ENCODE measurements around the gene PARN. TPM values are rescaled to one million over a fixed set of nuclear protein-coding genes. Genes with fewer than 3 reads are reported as not detected.

The PARN gene
- polyA plus RNA-seq, 1 experiment = 18.5 TPM

- no peak for TF ChIP-seq CTCF (IDR thresholded peaks at IDR 0.05; ENCODE audit: insufficient read depth, low read depth, low read length)
- Histone ChIP-seq H3K27me3 (ENCODE audit: control insufficient read depth, insufficient read depth, low read length) (no peaks in the 10 kb centered on the region), H3K36me3 (ENCODE audit: control insufficient read depth, insufficient read depth, low read length) (peaks cover 3% of the 10 kb centered on the region), H3K4me3 (ENCODE audit: low read depth, low read length) (no peak overlapping the region)
- CTCF ChIA-PET = interaction anchor here (1.1 kb wide), 1 partner anchor 321 kb away, joined by 3 read pairs; no protein-coding TSS in a partner anchor
- no peak for DNase-seq (ENCODE audit: low read depth)
- POLR2A ChIA-PET = no interaction called here
These were observed 60.8 kb downstream of the PARN start for GRCh38 chr16:14569213-14569612.

- TF ChIP-seq CTCF (IDR thresholded peaks at IDR 0.05; ENCODE audit: insufficient read depth, low read depth, low read length) = no peak
- H3K36me3 ChIP-seq (ENCODE audit: control insufficient read depth, insufficient read depth, low read length) = peaks cover 3% of the 10 kb centered on the region; the same call in 1 of the 2 replicates
- DNase-seq (ENCODE audit: low read depth) = no peak
- ChIA-PET CTCF (interaction anchor here (0.6 kb wide), 1 partner anchor 10 kb away, joined by 3 read pairs; no protein-coding TSS in a partner anchor), POLR2A (no interaction called here)
- H3K4me3 ChIP-seq (ENCODE audit: low read depth, low read length) = no peak overlapping the region
- no peaks in the 10 kb centered on the region for H3K27me3 ChIP-seq (ENCODE audit: control insufficient read depth, insufficient read depth, low read length)
These were observed 63.5 kb downstream of the PARN start for GRCh38 chr16:14566599-14566998.

- DNase-seq (ENCODE audit: low read depth) = no peak
- no peak overlapping the region for H3K4me3 ChIP-seq (ENCODE audit: low read depth, low read length)
- peaks cover 3% of the 10 kb centered on the region; the same call in 1 of the 2 replicates for H3K36me3 ChIP-seq (ENCODE audit: control insufficient read depth, insufficient read depth, low read length)
- ChIA-PET POLR2A (no interaction called here), CTCF (interaction anchor here (1.0 kb wide), 1 partner anchor 16 kb away, joined by 3 read pairs; no protein-coding TSS in a partner anchor)
- H3K27me3 ChIP-seq (ENCODE audit: control insufficient read depth, insufficient read depth, low read length) = no peaks in the 10 kb centered on the region
- no peak for TF ChIP-seq CTCF (IDR thresholded peaks at IDR 0.05; ENCODE audit: insufficient read depth, low read depth, low read length)
These were observed 64.4 kb downstream of the PARN start for GRCh38 chr16:14565688-14566025.

GRCh38 chr16:14564861-14565687, 65.0 kb downstream of the PARN start:
- Histone ChIP-seq H3K4me3 (ENCODE audit: low read depth, low read length) (no peak overlapping the region), H3K27me3 (ENCODE audit: control insufficient read depth, insufficient read depth, low read length) (no peaks in the 10 kb centered on the region), H3K36me3 (ENCODE audit: control insufficient read depth, insufficient read depth, low read length) (peaks cover 3% of the 10 kb centered on the region; the same call in 1 of the 2 replicates)
- ChIA-PET CTCF (interaction anchor here (0.6 to 1.0 kb wide), 3 partner anchors 15 to 50 kb away, joined by 3 read pairs; no protein-coding TSS in a partner anchor), POLR2A (interaction anchor here (0.6 kb wide), 1 partner anchor 37 kb away, joined by 4 read pairs; no protein-coding TSS in a partner anchor)
- DNase-seq (ENCODE audit: low read depth) = peak; percentile 9
- TF ChIP-seq CTCF (IDR thresholded peaks at IDR 0.05; ENCODE audit: insufficient read depth, low read depth, low read length) = no peak

GRCh38 chr16:14564323-14564722, 65.7 kb downstream of the PARN start:
- Histone ChIP-seq H3K27me3 (ENCODE audit: control insufficient read depth, insufficient read depth, low read length) (no peaks in the 10 kb centered on the region), H3K36me3 (ENCODE audit: control insufficient read depth, insufficient read depth, low read length) (peaks cover 3% of the 10 kb centered on the region; the same call in 1 of the 2 replicates), H3K4me3 (ENCODE audit: low read depth, low read length) (no peak overlapping the region)
- no peak for TF ChIP-seq CTCF (IDR thresholded peaks at IDR 0.05; ENCODE audit: insufficient read depth, low read depth, low read length)
- no peak for DNase-seq (ENCODE audit: low read depth)
- CTCF ChIA-PET = interaction anchor here (1.0 to 1.7 kb wide), 3 partner anchors 14 to 31 kb away, joined by 3 to 4 read pairs (median 3); no protein-coding TSS in a partner anchor
- POLR2A ChIA-PET = no interaction called here
